Suprapubic skin (tissue), 4 donors: ENCODE data around the gene PARVA.

Experiments
- EP300 ChIP-seq: sonication (generic); formaldehyde crosslinking; IDR thresholded peaks from one replicate; pipeline ENCODE4 v1.6.1; 2017; ENCODE audit warnings: antibody characterized with exemption
- POLR2AphosphoS5 ChIP-seq, 3 donors: sonication (generic); formaldehyde crosslinking; IDR thresholded peaks; one replicate each; pipeline ENCODE4 v1.6.1; 2017; ENCODE audit warnings: antibody characterized with exemption in 3 of 3
- TF ChIP-seq, protein P1 (sequence below), 2 donors: fragments of 200-600 bp in 1 of 2; fragments of 450-650 bp in 1 of 2; sonication (generic) in 1 of 2; IDR thresholded peaks; one replicate each; pipeline ENCODE4 v1.5.1; 2016 to 2019; ENCODE audit warnings: antibody characterized with exemption in 2 of 2, mild to moderate bottlenecking in 1 of 2, moderate library complexity in 1 of 2

DNA sequence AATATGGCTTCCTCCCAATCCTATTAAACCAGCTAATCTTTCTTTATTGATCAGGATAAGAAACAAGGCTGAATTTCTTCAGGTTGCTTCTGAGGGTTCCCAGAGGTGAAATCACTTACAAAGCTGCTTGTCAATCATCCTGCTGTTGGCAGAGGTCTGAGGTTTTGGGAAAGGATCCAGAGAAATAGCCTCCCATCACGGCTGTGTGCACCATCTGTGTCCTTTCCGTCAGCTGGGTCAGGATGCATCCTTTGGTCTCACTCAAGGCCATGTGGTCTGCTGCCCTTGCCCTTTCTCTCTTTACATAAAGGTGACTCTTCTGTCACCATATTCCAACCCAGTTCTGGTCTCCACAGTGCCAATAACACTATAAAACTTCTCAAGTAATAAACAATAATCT is 183.5 kb downstream of the PARVA start:
- TF ChIP-seq POLR2AphosphoS5 (IDR thresholded peaks at IDR 0.05) (no peak), EP300 (no peak)
- TF ChIP-seq, protein P1, sequence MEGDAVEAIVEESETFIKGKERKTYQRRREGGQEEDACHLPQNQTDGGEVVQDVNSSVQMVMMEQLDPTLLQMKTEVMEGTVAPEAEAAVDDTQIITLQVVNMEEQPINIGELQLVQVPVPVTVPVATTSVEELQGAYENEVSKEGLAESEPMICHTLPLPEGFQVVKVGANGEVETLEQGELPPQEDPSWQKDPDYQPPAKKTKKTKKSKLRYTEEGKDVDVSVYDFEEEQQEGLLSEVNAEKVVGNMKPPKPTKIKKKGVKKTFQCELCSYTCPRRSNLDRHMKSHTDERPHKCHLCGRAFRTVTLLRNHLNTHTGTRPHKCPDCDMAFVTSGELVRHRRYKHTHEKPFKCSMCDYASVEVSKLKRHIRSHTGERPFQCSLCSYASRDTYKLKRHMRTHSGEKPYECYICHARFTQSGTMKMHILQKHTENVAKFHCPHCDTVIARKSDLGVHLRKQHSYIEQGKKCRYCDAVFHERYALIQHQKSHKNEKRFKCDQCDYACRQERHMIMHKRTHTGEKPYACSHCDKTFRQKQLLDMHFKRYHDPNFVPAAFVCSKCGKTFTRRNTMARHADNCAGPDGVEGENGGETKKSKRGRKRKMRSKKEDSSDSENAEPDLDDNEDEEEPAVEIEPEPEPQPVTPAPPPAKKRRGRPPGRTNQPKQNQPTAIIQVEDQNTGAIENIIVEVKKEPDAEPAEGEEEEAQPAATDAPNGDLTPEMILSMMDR (IDR thresholded peaks at IDR 0.05) = no peak
